OCI-LY1 (cell line): ENCODE measurements around the gene RASSF8.

Experiments
- EZH2 ChIP-seq: fragments of 200-600 bp; sonication (generic), shearing (Covaris generic); IDR thresholded peaks from 2 replicates; pipeline ENCODE4 v1.8.0; 2017; ENCODE audit warnings: borderline replicate concordance, mixed run types, mild to moderate bottlenecking, antibody characterized with exemption, low read length, moderate library complexity, mixed read lengths
- TF ChIP-seq, protein P1 (sequence below): fragments of 200-600 bp; sonication (generic), shearing (Covaris generic); IDR thresholded peaks from 2 replicates; pipeline ENCODE4 v1.5.1; 2017; ENCODE audit warnings: mild to moderate bottlenecking, antibody characterized with exemption, low read length, moderate library complexity, mixed read lengths

DNA sequence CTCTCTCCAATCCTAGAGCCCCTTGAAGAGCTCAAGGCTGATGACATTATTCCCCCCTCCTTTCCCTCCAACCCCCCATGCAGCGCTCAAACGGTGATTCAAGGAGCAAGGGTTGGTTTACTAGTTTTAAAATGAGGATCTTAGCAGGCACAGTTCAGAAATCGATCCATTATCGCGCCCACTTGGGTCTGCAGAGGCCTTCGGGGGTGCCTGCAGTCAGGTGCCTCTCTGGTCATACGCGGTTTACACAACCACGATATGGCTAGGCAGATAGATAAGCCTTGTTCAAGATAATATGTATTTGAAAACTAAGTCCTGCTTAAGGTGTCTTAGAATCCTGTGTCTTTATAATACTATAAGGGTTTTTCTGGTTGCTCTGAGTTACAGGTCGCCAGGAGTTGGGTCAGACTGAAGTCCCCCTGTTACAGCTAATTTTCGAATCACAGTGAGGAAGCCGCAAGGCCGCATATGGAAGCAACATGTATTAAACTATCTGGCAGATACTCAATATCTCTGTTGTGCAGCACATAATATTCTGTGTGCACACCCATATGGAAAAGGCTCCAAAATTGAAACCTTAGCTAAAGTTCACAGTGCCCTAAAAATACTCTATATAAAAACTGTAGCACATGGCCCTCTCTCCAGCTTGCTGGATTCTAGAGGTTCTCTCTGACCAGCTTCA lies 156.4 kb downstream of the RASSF8 start:
- TF ChIP-seq, protein P1, sequence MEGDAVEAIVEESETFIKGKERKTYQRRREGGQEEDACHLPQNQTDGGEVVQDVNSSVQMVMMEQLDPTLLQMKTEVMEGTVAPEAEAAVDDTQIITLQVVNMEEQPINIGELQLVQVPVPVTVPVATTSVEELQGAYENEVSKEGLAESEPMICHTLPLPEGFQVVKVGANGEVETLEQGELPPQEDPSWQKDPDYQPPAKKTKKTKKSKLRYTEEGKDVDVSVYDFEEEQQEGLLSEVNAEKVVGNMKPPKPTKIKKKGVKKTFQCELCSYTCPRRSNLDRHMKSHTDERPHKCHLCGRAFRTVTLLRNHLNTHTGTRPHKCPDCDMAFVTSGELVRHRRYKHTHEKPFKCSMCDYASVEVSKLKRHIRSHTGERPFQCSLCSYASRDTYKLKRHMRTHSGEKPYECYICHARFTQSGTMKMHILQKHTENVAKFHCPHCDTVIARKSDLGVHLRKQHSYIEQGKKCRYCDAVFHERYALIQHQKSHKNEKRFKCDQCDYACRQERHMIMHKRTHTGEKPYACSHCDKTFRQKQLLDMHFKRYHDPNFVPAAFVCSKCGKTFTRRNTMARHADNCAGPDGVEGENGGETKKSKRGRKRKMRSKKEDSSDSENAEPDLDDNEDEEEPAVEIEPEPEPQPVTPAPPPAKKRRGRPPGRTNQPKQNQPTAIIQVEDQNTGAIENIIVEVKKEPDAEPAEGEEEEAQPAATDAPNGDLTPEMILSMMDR, result no peak
- no peak for TF ChIP-seq EZH2
